Right kidney (tissue), 1 donor: ENCODE data around the gene ORC3.
"Not testable (repeated sequence)": the region's sequence is repeated elsewhere in the genome, so short reads cannot be mapped to it uniquely, and the experiment has no call there.

Experiments used
- DNase-seq: peaks from one replicate; pipeline ENCODE4 v3.0.0-alpha.2; 2016

ORC3 gene

GRCh38 chr6:87697581-87698546 lies 107.9 kb downstream of the ORC3 start:
- peak; percentile 32 for DNase-seq

GRCh38 chr6:87698547-87699006 lies 108.6 kb downstream of the ORC3 start:
- no peak for DNase-seq

- no peak for DNase-seq
Observed at GRCh38 chr6:87699576-87699975, 109.6 kb downstream of the ORC3 start.

GRCh38 chr6:87700397-87701343 lies 110.7 kb downstream of the ORC3 start:
- DNase-seq: no peak

- DNase-seq: no peak
Observed at GRCh38 chr6:87701344-87701675, 111.4 kb downstream of the ORC3 start.

- peak; percentile 95 for DNase-seq
Observed at GRCh38 chr6:87701676-87702588, 112.0 kb downstream of the ORC3 start, which contains the start of gene AKIRIN2. AKIRIN2 (minus strand) TSS chr6:87702233; CDS start chr6:87701684, 549 bp downstream.

- DNase-seq: no peak
Observed at GRCh38 chr6:87702589-87702945, 112.6 kb downstream of the ORC3 start.

- peak; percentile 14 for DNase-seq
Observed at GRCh38 chr6:87703039-87703438, 113.1 kb downstream of the ORC3 start.

- DNase-seq: no peak
Observed at GRCh38 chr6:87705070-87705691, 115.2 kb downstream of the ORC3 start.

- DNase-seq: no peak
Observed at GRCh38 chr6:87706187-87706966, 116.4 kb downstream of the ORC3 start.

- DNase-seq: not testable (repeated sequence)
Observed at GRCh38 chr6:87708581-87709427, 118.9 kb downstream of the ORC3 start.

- no peak for DNase-seq
Observed at GRCh38 chr6:87710090-87710489, 120.2 kb downstream of the ORC3 start.

GRCh38 chr6:87712713-87713112 lies 122.8 kb downstream of the ORC3 start:
- not testable (repeated sequence) for DNase-seq

GRCh38 chr6:87714093-87714842 lies 124.3 kb downstream of the ORC3 start:
- no peak for DNase-seq
